Measurements from ENCODE around the gene EGFR.
A peak's percentile ranks its signal among the peaks of the same experiment; 100 is the strongest.
"Not testable (repeated sequence)": the region's sequence is repeated elsewhere in the genome, so short reads cannot be mapped to it uniquely, and the experiment has no call there.

Gene EGFR

DNA sequence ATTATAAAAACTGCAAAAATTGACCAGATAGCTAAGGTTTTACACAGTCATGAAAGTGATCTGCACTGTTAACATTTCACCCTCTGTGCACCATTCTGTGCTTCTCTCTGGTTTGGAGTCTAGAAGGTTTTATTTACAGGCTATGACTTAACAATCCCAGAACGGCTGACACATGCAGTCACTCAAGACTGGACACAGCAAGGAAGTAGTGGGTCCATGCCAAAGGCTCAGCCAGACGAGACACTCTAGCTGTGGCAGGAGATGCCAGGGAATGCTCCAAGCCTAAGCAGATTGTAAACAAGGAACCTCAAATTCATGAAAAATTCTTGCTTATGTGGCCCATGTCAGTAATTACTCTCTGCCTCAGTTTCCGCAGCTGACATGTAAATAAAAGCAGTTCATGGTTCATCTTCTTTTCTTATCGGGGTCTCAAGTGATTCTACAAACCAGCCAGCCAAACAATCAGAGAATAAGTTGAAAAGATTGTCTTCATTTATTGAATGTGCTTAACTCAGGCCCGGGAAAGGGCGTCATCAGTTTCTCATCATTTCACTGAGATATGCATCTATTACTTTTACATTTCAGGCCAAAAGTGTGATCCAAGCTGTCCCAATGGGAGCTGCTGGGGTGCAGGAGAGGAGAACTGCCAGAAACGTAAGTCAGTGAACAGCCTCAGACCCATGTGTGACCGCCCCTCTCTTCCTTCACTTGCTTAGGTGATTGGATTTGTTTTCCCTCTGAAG is 132.1 kb downstream of the EGFR start:
- DNase-seq, result no peak

- DNase-seq, result no peak
Observed at GRCh38 chr7:55152516-55152915, 133.7 kb downstream of the EGFR start.

DNA sequence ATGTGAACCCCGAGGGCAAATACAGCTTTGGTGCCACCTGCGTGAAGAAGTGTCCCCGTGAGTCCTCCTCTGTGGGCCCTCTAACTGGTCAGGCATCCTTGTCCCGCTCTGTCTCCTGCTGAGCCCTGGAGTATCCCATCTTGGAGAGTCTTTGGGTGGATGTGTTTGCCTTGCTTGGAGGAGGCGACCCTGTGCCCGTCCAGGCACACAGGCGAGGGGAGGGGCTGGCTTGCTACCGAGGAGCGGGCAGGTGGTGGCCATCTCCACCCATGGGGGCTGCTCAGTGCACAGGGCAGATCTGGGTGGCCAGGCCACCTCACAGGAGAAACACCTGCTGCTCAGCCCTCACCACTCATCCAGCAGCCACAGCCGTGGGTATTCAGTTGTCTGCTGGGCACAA is 135.3 kb downstream of the EGFR start:
- no peak for DNase-seq

GRCh38 chr7:55155351-55156117 is 136.7 kb downstream of the EGFR start:
- DNase-seq, result no peak

DNA sequence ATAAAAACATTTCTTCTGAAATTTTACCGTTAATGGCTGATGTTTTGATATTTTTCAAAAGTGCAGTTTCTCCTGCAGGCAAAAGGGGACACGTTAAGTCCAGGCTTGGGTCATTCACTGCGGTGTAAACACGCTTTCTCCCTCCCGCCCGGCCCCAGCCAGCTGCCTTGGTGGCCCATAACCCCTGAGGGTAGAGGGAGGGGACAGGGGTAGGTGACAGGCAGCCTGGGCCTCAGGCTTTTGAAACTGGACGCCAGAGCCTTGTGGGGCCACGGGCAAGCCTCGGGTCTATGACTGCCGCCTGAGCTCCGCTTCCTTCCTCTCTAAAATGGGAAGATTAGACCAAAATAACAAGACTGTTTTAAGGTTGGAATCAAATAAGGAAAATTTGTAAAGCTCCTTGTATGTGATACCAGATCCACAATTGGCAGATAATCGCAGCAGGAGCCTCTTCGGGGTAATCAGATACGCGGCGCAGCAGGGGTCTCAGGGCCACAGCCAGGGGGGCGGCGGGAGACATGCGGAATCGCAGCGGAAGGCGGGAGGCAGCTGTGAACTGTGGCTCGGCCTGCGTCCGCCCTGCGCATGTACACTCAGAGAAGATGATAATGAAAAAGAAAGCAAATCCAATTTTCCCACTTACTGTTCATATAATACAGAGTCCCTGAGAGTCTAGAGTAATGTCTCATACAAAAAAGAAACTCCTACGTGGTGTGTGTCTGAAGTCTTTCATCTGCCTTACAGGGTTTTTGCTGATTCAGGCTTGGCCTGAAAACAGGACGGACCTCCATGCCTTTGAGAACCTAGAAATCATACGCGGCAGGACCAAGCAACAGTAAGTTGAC is 138.3 kb downstream of the EGFR start:
- no peak for DNase-seq

- DNase-seq, result no peak
Observed at GRCh38 chr7:55157764-55158105, 138.9 kb downstream of the EGFR start.

- no peak for DNase-seq
Observed at GRCh38 chr7:55158541-55159382, 139.9 kb downstream of the EGFR start.

GRCh38 chr7:55160539-55160938 is 141.7 kb downstream of the EGFR start:
- no peak for DNase-seq

GRCh38 chr7:55161154-55161687 is 142.4 kb downstream of the EGFR start:
- no peak for DNase-seq

DNA sequence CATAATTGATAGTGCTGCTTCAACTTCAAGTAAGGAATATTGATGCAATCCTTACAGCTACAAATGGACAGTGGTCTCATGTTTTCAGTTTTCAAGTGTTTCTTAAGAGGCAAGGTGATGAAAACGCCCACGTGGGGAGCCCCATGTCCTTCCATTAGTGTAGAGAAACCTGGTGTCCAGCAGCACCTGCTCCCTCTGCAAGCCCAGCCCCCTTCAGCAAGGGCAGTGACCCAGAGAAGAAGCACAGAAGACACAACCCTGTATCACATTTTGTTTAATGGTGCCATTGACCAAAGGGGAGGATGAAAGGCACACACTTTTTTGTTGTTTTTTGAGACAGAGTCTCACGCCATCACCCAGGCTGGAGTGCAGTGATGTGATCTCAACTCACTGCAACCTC is 143.7 kb downstream of the EGFR start:
- no peak for DNase-seq

GRCh38 chr7:55163733-55164132 is 144.9 kb downstream of the EGFR start:
- no peak for DNase-seq

DNA sequence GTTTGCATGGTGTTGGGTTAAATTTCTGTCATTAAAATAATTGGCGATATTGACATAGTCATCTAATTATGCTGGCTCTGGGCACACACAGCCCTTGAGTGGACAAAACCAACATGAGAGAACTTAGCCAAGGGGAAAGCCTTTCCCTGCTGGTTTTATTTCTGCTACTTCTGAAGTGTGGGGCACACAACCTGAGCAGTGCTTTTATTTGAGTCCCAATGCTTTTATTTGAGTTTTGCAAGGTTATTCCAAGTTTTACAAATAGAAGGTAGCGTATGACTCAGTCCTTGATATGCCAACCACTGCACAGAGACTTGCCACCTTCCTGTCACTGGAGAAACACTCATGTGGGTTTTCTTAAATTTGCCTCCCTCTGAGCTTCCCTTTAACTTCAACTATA is 145.7 kb downstream of the EGFR start:
- no peak for DNase-seq

- no peak for DNase-seq
Observed at GRCh38 chr7:55165176-55165861, 146.5 kb downstream of the EGFR start.

GRCh38 chr7:55167296-55167695 is 148.5 kb downstream of the EGFR start:
- not testable (repeated sequence) for DNase-seq

GRCh38 chr7:55170335-55171069 is 151.7 kb downstream of the EGFR start:
- DNase-seq, result no peak

- DNase-seq, result peak in 1 of 2 donors; percentile 14
Observed at GRCh38 chr7:55171157-55171556, 152.3 kb downstream of the EGFR start.

GRCh38 chr7:55172161-55172560 is 153.3 kb downstream of the EGFR start:
- no peak for DNase-seq

DNA sequence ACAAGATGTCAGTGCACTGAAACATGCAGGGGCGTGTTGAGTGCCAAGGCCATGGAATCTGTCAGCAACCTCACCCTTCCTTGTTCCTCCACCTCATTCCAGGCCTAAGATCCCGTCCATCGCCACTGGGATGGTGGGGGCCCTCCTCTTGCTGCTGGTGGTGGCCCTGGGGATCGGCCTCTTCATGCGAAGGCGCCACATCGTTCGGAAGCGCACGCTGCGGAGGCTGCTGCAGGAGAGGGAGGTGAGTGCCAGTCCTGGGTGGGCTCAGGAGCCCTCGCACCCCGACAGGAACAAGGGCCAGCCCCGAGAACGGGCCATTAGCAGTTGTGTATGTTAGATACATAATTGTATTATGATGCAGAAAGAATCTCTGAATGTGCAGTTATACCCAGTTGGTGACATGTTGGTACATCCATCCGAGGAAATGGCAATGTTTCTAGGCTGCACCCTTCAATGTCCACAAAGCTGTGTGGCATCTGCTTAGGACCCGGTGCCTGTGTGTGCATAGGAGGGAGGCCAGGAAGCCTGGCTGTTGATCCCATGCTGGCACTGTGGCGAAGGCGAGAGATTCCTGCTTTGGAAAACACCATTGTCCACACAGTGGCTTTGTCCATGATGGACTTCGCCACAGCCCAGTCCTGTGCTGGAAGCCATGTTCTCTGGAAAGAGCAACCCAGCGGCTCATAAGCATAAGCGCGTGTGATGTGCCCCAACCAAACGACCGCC is 154.2 kb downstream of the EGFR start:
- DNase-seq, result no peak

DNA sequence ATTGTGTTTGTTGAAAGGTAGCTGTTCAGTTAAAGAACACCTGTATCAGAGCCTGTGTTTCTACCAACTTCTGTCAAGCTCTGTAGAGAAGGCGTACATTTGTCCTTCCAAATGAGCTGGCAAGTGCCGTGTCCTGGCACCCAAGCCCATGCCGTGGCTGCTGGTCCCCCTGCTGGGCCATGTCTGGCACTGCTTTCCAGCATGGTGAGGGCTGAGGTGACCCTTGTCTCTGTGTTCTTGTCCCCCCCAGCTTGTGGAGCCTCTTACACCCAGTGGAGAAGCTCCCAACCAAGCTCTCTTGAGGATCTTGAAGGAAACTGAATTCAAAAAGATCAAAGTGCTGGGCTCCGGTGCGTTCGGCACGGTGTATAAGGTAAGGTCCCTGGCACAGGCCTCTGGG is 154.9 kb downstream of the EGFR start:
- DNase-seq, result no peak

DNA sequence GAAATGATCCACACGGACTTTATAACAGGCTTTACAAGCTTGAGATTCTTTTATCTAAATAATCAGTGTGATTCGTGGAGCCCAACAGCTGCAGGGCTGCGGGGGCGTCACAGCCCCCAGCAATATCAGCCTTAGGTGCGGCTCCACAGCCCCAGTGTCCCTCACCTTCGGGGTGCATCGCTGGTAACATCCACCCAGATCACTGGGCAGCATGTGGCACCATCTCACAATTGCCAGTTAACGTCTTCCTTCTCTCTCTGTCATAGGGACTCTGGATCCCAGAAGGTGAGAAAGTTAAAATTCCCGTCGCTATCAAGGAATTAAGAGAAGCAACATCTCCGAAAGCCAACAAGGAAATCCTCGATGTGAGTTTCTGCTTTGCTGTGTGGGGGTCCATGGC is 155.6 kb downstream of the EGFR start:
- no peak for DNase-seq
